ENCODE measurements around the gene EXOSC10.

The EXOSC10 gene

GRCh38 chr1:11064942-11065341, 34.7 kb downstream of the EXOSC10 start:
- no peak for TF ChIP-seq SIN3A (IDR thresholded peaks at IDR 0.05; ENCODE audit: borderline replicate concordance, insufficient read depth, low read length)
- TF ChIP-seq REST (IDR thresholded peaks at IDR 0.05; ENCODE audit: insufficient read depth in 1 of 2, low read depth in 2 of 2, low read length in 2 of 2) = no peak
- TF ChIP-seq TAF1 (IDR thresholded peaks at IDR 0.05; ENCODE audit: borderline replicate concordance, insufficient read depth, low read length) = no peak
- TF ChIP-seq FOXP2 (optimal IDR thresholded peaks at IDR 0.05; ENCODE audit: borderline replicate concordance, extremely low read depth, extremely low read length, insufficient read depth) = no peak
- no peak for TF ChIP-seq POLR2AphosphoS5 (IDR thresholded peaks at IDR 0.05; ENCODE audit: low read depth, low read length)

GRCh38 chr1:11062965-11063401, 36.7 kb downstream of the EXOSC10 start:
- no peak for TF ChIP-seq POLR2AphosphoS5 (IDR thresholded peaks at IDR 0.05; ENCODE audit: low read depth, low read length)
- no peak for TF ChIP-seq TAF1 (IDR thresholded peaks at IDR 0.05; ENCODE audit: borderline replicate concordance, insufficient read depth, low read length)
- TF ChIP-seq SIN3A (IDR thresholded peaks at IDR 0.05; ENCODE audit: borderline replicate concordance, insufficient read depth, low read length) = no peak
- no peak for TF ChIP-seq REST (IDR thresholded peaks at IDR 0.05; ENCODE audit: insufficient read depth in 1 of 2, low read depth in 2 of 2, low read length in 2 of 2)
- no peak for TF ChIP-seq FOXP2 (optimal IDR thresholded peaks at IDR 0.05; ENCODE audit: borderline replicate concordance, extremely low read depth, extremely low read length, insufficient read depth)

- TF ChIP-seq TAF1 (IDR thresholded peaks at IDR 0.05; ENCODE audit: borderline replicate concordance, insufficient read depth, low read length) (no peak), SIN3A (IDR thresholded peaks at IDR 0.05; ENCODE audit: borderline replicate concordance, insufficient read depth, low read length) (no peak), REST (IDR thresholded peaks at IDR 0.05; ENCODE audit: insufficient read depth in 1 of 2, low read depth in 2 of 2, low read length in 2 of 2) (no peak), POLR2AphosphoS5 (IDR thresholded peaks at IDR 0.05; ENCODE audit: low read depth, low read length) (no peak), FOXP2 (optimal IDR thresholded peaks at IDR 0.05; ENCODE audit: borderline replicate concordance, extremely low read depth, extremely low read length, insufficient read depth) (no peak)
These were observed 37.9 kb downstream of the EXOSC10 start for GRCh38 chr1:11061652-11062365.

GRCh38 chr1:11059968-11060830, 39.5 kb downstream of the EXOSC10 start, which contains the start of gene SRM:
Gene SRM, minus strand, starts transcription at chr1:11060018. Its CDS starts 75 bp downstream, at chr1:11059943.
- TF ChIP-seq POLR2AphosphoS5 (IDR thresholded peaks at IDR 0.05; ENCODE audit: low read depth, low read length) (peak; percentile 77), TAF1 (IDR thresholded peaks at IDR 0.05; ENCODE audit: borderline replicate concordance, insufficient read depth, low read length) (0 out of 2 replicates have a peak, but pooled peaks have one; percentile 27), SIN3A (IDR thresholded peaks at IDR 0.05; ENCODE audit: borderline replicate concordance, insufficient read depth, low read length) (no peak), REST (IDR thresholded peaks at IDR 0.05; ENCODE audit: insufficient read depth in 1 of 2, low read depth in 2 of 2, low read length in 2 of 2) (peak in 1 of 2 experiments; percentile 44; a peak in 1 of 4 replicates), FOXP2 (optimal IDR thresholded peaks at IDR 0.05; ENCODE audit: borderline replicate concordance, extremely low read depth, extremely low read length, insufficient read depth) (peak; percentile 11)

All from PFSK-1 (cell line).